Ovary (tissue), 9 donors: ENCODE data around the gene PNPLA5. TPM values are rescaled to one million over a fixed set of nuclear protein-coding genes. Genes with fewer than 3 reads are reported as not detected.

Experiments used
- DNase-seq, 5 donors: peaks; one replicate each; pipeline ENCODE4 v3.0.0-alpha.2; 2019 to 2020
- H3K27ac ChIP-seq, 2 donors: fragments of 200-600 bp; one replicate each; pipeline versions ENCODE4 v1.5.1 to v1.8.0; 2019 to 2022
- H3K27me3 ChIP-seq: fragments of 200-600 bp; one replicate; pipeline ENCODE4 v1.8.0; 2022
- H3K36me3 ChIP-seq: fragments of 200-600 bp; sonication (generic); one replicate; pipeline ENCODE4 v1.5.1; 2019
- H3K4me1 ChIP-seq: one replicate; pipeline ENCODE4 v1.8.1; 2013; ENCODE audit warnings: mild to moderate bottlenecking, moderate library complexity; ENCODE audit not compliant: insufficient read depth
- H3K4me3 ChIP-seq: fragments of 200-600 bp; sonication (generic); one replicate; pipeline ENCODE4 v1.5.1; 2017
- H3K9me3 ChIP-seq, 2 donors: fragments of 200-600 bp in 1 of 2; sonication (generic) in 1 of 2; one replicate each; pipeline versions ENCODE4 v1.5.1 to v1.8.1; 2013 to 2019; ENCODE audit warnings: mild to moderate bottlenecking in 1 of 2, moderate library complexity in 1 of 2
- EP300 ChIP-seq: sonication (generic); formaldehyde crosslinking; IDR thresholded peaks from one replicate; pipeline ENCODE4 v1.6.1; 2017; ENCODE audit warnings: antibody characterized with exemption
- POLR2A ChIP-seq: fragments of 450-650 bp; IDR thresholded peaks from one replicate; pipeline ENCODE4 v1.6.1; 2017; ENCODE audit warnings: antibody characterized with exemption, mild to moderate bottlenecking, moderate library complexity
- WGBS, 3 donors: extraction: QIAGEN DNeasy Blood & Tissue Kit in 1 of 3; methylation state at CpG; one replicate each; pipeline versions ENCODE4 v1.1.5 to v1.1.7; 2013 to 2017; 5-methylcytosine and 5-hydroxymethylcytosine counted together
- intact Hi-C, 4 donors: fragments of 100-400 bp; cut with DNase I; formaldehyde crosslinking; loops; one replicate each; pipeline versions ENCODE4 v1.11.0 to v1.15.1; 2022 to 2023
- polyA plus RNA-seq, 2 donors: library from polyadenylated mRNA; stranded (reverse); fragments of 200-250 nt in 1 of 2; fragments of 350-450 nt in 1 of 2; fragmentation: Illumina TruSeq in 1 of 2; extraction: RNeasy Lipid Tissue Mini Kit (QIAGEN cat#74804) in 1 of 2; gene quantifications; one replicate each; pipeline ENCODE4 v1.2.3, GENCODE V29; 2013 to 2014
- total RNA-seq, 7 donors: library from RNA; depleted of rRNA in 2 of 7; stranded (reverse); fragments of >200 nt in 2 of 7; fragmentation: NEBNext Ultra II Directional in 3 of 7; extraction: Animal tissue kit (Norgen Biotek cat#: 25700) in 3 of 7; gene quantifications; one replicate each; pipeline versions ENCODE4 v1.1.0 to v1.2.4, GENCODE V29; 2016 to 2023
- TF ChIP-seq, protein P1 (sequence below), 3 donors: fragments of 450-650 bp in 2 of 3; fragments of 200-600 bp in 1 of 3; IDR thresholded peaks; one replicate each; pipeline versions ENCODE4 v1.5.1 to v1.8.0; 2016 to 2022; ENCODE audit warnings: antibody characterized with exemption in 3 of 3, mild to moderate bottlenecking in 1 of 3
- donor health status: DM: no; HTN: no; CAD: no; lungs with moderate emphysema.
- donor health status: DM: no; HTN: no; CAD: no.
- donor health status: Bipolar disorder and iron deficiency.
- donor health status: DM: yes; HTN: yes; CAD: no.
- donor health status: DM: no; HTN: no; CAD: no.
- donor health status: DM: yes; HTN: yes; CAD: no.

Gene PNPLA5
- total and polyA plus RNA-seq, 9 donors = 0.10 TPM; not detected in 8

GRCh38 chr22:43928468-43928867 is 36.7 kb upstream of the PNPLA5 start:
- Histone ChIP-seq H3K36me3 (no peaks in the 10 kb centered on the region), H3K27ac (no peak overlapping the region), H3K27me3 (no peaks in the 10 kb centered on the region), H3K9me3 (no peaks in the 10 kb centered on the region), H3K4me3 (no peak overlapping the region), H3K4me1 (peaks cover 2% of the 10 kb centered on the region)
- WGBS, 3 donors = 86 to 92% (median 91%) methylated on average over 5 of the region's 5 CpGs
- no peak for DNase-seq
- intact Hi-C loops = no loop called here
- TF ChIP-seq EP300 = no peak
- TF ChIP-seq, protein P1, sequence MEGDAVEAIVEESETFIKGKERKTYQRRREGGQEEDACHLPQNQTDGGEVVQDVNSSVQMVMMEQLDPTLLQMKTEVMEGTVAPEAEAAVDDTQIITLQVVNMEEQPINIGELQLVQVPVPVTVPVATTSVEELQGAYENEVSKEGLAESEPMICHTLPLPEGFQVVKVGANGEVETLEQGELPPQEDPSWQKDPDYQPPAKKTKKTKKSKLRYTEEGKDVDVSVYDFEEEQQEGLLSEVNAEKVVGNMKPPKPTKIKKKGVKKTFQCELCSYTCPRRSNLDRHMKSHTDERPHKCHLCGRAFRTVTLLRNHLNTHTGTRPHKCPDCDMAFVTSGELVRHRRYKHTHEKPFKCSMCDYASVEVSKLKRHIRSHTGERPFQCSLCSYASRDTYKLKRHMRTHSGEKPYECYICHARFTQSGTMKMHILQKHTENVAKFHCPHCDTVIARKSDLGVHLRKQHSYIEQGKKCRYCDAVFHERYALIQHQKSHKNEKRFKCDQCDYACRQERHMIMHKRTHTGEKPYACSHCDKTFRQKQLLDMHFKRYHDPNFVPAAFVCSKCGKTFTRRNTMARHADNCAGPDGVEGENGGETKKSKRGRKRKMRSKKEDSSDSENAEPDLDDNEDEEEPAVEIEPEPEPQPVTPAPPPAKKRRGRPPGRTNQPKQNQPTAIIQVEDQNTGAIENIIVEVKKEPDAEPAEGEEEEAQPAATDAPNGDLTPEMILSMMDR (IDR thresholded peaks at IDR 0.05) = no peak
- no peak for TF ChIP-seq POLR2A

DNA sequence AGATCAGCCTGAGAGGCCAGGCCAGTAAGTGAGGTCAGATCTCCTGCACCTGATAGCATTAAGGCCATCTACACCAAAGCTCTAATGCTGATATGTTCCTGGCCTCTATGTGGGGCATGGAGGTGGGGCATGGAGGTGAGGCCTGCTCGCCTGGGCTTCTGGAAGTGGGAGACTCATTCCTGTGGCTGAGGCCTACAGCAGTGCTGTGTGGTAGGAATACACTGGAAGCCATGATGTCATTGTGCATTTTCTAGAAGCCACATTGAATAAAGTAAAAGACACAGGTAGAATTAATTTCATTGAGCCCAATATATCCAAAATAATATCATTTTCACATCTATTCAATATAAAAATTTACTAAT is 34.5 kb upstream of the PNPLA5 start:
- WGBS, 3 donors = 95 to 100% (median 100%) methylated on average over 1 of the region's 1 CpG
- Histone ChIP-seq H3K4me3 (no peak overlapping the region), H3K4me1 (peaks cover 2% of the 10 kb centered on the region), H3K27ac (no peak overlapping the region), H3K27me3 (no peaks in the 10 kb centered on the region), H3K9me3 (no peaks in the 10 kb centered on the region), H3K36me3 (no peaks in the 10 kb centered on the region)
- intact Hi-C loops = no loop called here
- TF ChIP-seq, protein P1 (IDR thresholded peaks at IDR 0.05) = no peak
- no peak for TF ChIP-seq POLR2A
- TF ChIP-seq EP300 = no peak
- DNase-seq = no peak

DNA sequence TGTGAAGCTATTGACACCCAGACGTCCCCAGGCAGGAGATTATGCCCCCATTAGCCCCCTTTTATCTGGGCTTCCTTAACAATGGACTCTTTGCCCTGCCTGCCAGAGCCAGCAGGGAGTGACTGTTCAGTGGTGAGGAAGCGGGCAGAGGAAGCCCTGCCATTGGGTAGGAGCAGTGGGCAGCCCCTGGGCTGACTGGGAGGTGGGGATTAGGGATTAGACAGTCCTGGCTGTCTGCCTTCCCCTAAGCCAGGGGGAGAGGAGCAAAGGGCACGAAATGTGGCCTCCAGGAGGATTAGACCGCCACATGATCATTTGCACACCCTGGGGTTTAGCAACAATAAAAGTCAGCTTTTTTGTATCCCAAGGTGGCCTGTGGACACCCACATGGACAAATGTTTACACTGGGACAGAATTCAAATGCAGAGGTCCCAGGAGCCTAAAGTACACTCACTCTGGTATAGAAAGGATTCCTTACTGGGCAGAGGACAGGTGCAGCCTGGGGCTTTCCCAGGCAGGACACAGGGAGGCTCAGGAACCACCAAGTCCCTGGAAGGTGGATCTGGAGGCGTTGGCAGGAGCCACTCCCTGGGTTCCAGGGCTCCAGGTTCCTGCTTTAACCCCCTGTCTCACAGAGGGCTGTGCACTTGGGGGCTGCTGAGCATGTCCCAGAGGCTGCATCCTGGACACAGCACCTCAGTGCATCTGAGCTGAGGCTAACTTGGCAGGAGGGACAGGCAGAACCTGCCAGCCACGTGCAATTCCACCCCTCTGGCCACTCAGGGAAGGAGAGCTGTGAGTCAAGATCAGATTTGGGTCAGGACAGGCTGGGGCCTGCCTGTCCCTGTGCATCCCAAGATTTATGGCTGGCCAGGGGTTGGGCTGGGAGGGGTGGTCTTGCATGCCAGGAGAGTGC is 33.9 kb upstream of the PNPLA5 start:
- no peak overlapping the region for H3K4me3 ChIP-seq
- no peak overlapping the region for H3K27ac ChIP-seq
- intact Hi-C loops = no loop called here
- TF ChIP-seq POLR2A = no peak
- TF ChIP-seq, protein P1 (IDR thresholded peaks at IDR 0.05) = no peak
- no peak for TF ChIP-seq EP300
- no peaks in the 10 kb centered on the region for H3K27me3 ChIP-seq
- no peak for DNase-seq
- H3K36me3 ChIP-seq = no peaks in the 10 kb centered on the region
- peaks cover 2% of the 10 kb centered on the region for H3K4me1 ChIP-seq
- H3K9me3 ChIP-seq = no peaks in the 10 kb centered on the region
- WGBS, 3 donors = 75 to 84% (median 76%) methylated on average over 6 of the region's 6 CpGs

DNA sequence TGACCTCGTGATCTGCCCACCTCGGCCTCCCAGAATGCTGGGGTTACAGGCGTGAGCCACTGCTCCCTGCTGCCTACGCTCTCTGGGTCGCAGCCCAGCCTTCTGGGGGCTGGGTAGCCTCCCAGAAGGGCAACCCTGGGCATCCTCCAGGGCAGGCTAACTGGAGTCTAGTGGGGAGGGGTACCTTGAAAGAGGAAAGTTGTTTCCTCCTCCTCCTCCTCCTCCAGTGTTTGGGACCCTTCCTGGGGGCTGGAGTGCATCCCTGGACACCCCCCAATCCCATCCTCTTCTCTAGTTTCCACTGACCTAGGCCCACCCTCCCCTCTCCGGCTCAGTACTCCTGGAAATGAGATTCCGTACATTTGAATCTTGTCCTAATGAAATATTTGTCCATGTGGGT is 33.1 kb upstream of the PNPLA5 start:
- Histone ChIP-seq H3K4me3 (no peak overlapping the region), H3K9me3 (no peaks in the 10 kb centered on the region), H3K27me3 (no peaks in the 10 kb centered on the region), H3K36me3 (no peaks in the 10 kb centered on the region), H3K4me1 (peaks cover 2% of the 10 kb centered on the region), H3K27ac (no peak overlapping the region)
- WGBS, 3 donors = 71 to 80% (median 71%) methylated on average over 7 of the region's 7 CpGs
- intact Hi-C loops = no loop called here
- DNase-seq = no peak
- no peak for TF ChIP-seq EP300
- TF ChIP-seq, protein P1 (IDR thresholded peaks at IDR 0.05) = no peak
- TF ChIP-seq POLR2A = no peak
